ENCODE results near the gene TGFB1I1. TPM values are rescaled to one million over a fixed set of nuclear protein-coding genes. Genes with fewer than 3 reads are reported as not detected.

TGFB1I1 gene
- total RNA-seq, 6 experiments from 2014 or later = 163 to 209 (median 191) TPM

Other genes starting within 250 kb of the TGFB1I1 start
- gene ITGAM, start 212.2 kb upstream of the TGFB1I1 start, total RNA-seq (2021; fragmentation: NEBNext Ultra II Directional; extraction: Animal tissue kit (Norgen Biotek cat#: 25700)) = not detected
- not detected for gene ITGAX, start 117.0 kb upstream of the TGFB1I1 start, total RNA-seq (2021; fragmentation: NEBNext Ultra II Directional; extraction: Animal tissue kit (Norgen Biotek cat#: 25700))
- not detected for gene ITGAD, start 78.8 kb upstream of the TGFB1I1 start, total RNA-seq (2021; fragmentation: NEBNext Ultra II Directional; extraction: Animal tissue kit (Norgen Biotek cat#: 25700))
- gene COX6A2, start 43.8 kb upstream of the TGFB1I1 start, total RNA-seq (2021; fragmentation: NEBNext Ultra II Directional; extraction: Animal tissue kit (Norgen Biotek cat#: 25700)) = not detected
- gene ZNF843, start 29.4 kb upstream of the TGFB1I1 start, total RNA-seq (2021; fragmentation: NEBNext Ultra II Directional; extraction: Animal tissue kit (Norgen Biotek cat#: 25700)) = under 1 TPM; 0.14 to 0.47 (median 0.23) TPM
- 10 to 100 TPM in 2 of 6 experiments, 1 to 10 TPM in 4; 7.6 to 11.8 (median 9.3) TPM for gene ARMC5, start 12.7 kb upstream of the TGFB1I1 start, total RNA-seq (2021; fragmentation: NEBNext Ultra II Directional; extraction: Animal tissue kit (Norgen Biotek cat#: 25700))
- gene SLC5A2, start 11.0 kb downstream of the TGFB1I1 start, total RNA-seq (2021; fragmentation: NEBNext Ultra II Directional; extraction: Animal tissue kit (Norgen Biotek cat#: 25700)) = under 1 TPM in 2 of 6 experiments, not detected in 4; 0.19 to 0.21 TPM
- gene RUSF1, start 36.2 kb downstream of the TGFB1I1 start, total RNA-seq (2021; fragmentation: NEBNext Ultra II Directional; extraction: Animal tissue kit (Norgen Biotek cat#: 25700)) = 10 to 100 TPM; 55.9 to 77.7 (median 63.6) TPM
- gene AHSP, start 55.7 kb downstream of the TGFB1I1 start, total RNA-seq (2021; fragmentation: NEBNext Ultra II Directional; extraction: Animal tissue kit (Norgen Biotek cat#: 25700)) = not detected

All from HFFc6 (cell line).